Activated CD8-positive, alpha-beta T cell treated with anti-CD3 and anti-CD28 coated beads, Interleukin-2, amount 10 ng/mL, durations not matched to agents 7 days and 5 days (primary cell): ENCODE results near the gene IPO9. TPM values are rescaled to one million over a fixed set of nuclear protein-coding genes. Genes with fewer than 3 reads are reported as not detected.

ENCODE experiments used
- ATAC-seq: fragments of 150-1000 bp; cut with Tn5 transposase; one replicate; pipeline ENCODE4 v1.10.0; 2021; ENCODE audit warnings: moderate library complexity
- CTCF ChIA-PET: fragments of 350-600 bp; sonication (Branson Sonifier 250); formaldehyde crosslinking; loops from one replicate; lab custom pipeline; 2021; ENCODE audit warnings: antibody characterized with exemption; lab: Charles Lee
- POLR2A ChIA-PET: fragments of 350-600 bp; sonication (Branson Sonifier 250); formaldehyde crosslinking; loops from one replicate; lab custom pipeline; 2021; ENCODE audit warnings: antibody characterized with exemption; lab: Charles Lee
- DNase-seq: peaks from one replicate; pipeline ENCODE4 v3.0.0-alpha.2; 2020
- H3K27ac Mint-ChIP-seq: one replicate; pipeline ENCODE4 v1.8.0; 2021; ENCODE audit warnings: mild to moderate bottlenecking, mixed read lengths
- H3K27me3 Mint-ChIP-seq: one replicate; pipeline ENCODE4 v1.8.0; 2021; ENCODE audit warnings: low read depth, mixed read lengths
- H3K36me3 Mint-ChIP-seq: one replicate; pipeline ENCODE4 v1.8.0; 2021; ENCODE audit warnings: low read depth, mixed read lengths
- H3K4me1 Mint-ChIP-seq: one replicate; pipeline ENCODE4 v1.8.0; 2021; ENCODE audit warnings: low read depth, mixed read lengths
- H3K4me3 Mint-ChIP-seq: one replicate; pipeline ENCODE4 v1.8.0; 2021; ENCODE audit warnings: mild to moderate bottlenecking, mixed read lengths
- H3K9me3 Mint-ChIP-seq: one replicate; pipeline ENCODE4 v1.8.0; 2022; ENCODE audit warnings: mixed read lengths; ENCODE audit not compliant: insufficient read depth
- total RNA-seq, 2 experiments: library from RNA; stranded (reverse); gene quantifications; one replicate each; pipeline ENCODE4 v1.2.3, GENCODE V29; 2021

Gene IPO9
- total RNA-seq, 2 experiments from 2014 or later = 55.3 to 58.1 TPM

- H3K4me3 Mint-ChIP-seq = no peak overlapping the region
- H3K27me3 Mint-ChIP-seq = no peaks in the 10 kb centered on the region
- H3K36me3 Mint-ChIP-seq = no peaks in the 10 kb centered on the region
- POLR2A ChIA-PET = no interaction called here
- no peak for ATAC-seq
- no peak for DNase-seq
- peaks cover 24% of the 10 kb centered on the region for H3K4me1 Mint-ChIP-seq
- H3K27ac Mint-ChIP-seq = no peak overlapping the region
- CTCF ChIA-PET = interaction anchor here (0.5 to 8.1 kb wide), 10 partner anchors 13 to 277 kb away, joined by 3 to 150 read pairs (median 4); no protein-coding TSS in a partner anchor
- no peaks in the 10 kb centered on the region for H3K9me3 Mint-ChIP-seq
These were observed 38.7 kb upstream of the IPO9 start for GRCh38 chr1:201790261-201790660.

GRCh38 chr1:201791051-201791778 lies 37.7 kb upstream of the IPO9 start:
- no peak overlapping the region for H3K4me3 Mint-ChIP-seq

DNA sequence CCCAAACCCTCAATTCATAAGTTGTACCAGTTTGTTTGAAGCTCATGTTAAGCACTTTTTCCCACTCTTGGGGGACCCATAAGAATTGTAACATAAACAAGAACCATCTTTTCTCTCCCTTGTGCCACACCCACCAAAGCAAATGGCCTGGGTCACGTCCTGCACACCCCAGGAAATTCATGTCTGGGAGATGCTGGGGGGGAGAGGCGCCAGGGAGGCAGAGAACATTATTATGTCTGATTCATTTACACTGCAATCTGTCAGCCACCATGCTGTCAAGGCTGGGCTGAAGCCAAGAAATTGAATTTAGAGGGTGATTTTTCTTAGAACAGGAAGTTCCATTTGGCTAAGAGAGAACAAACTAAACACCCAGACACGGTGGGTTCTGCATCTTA lies 37.2 kb upstream of the IPO9 start:
- ATAC-seq = no peak
- ChIA-PET CTCF (interaction anchor here (1.1 to 8.1 kb wide), 9 partner anchors 13 to 257 kb away, joined by 3 to 150 read pairs (median 4); no protein-coding TSS in a partner anchor), POLR2A (no interaction called here)
- no peaks in the 10 kb centered on the region for H3K9me3 Mint-ChIP-seq
- peaks cover 24% of the 10 kb centered on the region for H3K4me1 Mint-ChIP-seq
- no peak overlapping the region for H3K27ac Mint-ChIP-seq
- H3K27me3 Mint-ChIP-seq = no peaks in the 10 kb centered on the region
- no peaks in the 10 kb centered on the region for H3K36me3 Mint-ChIP-seq
- no peak for DNase-seq
- no peak overlapping the region for H3K4me3 Mint-ChIP-seq

More at GRCh38 chr1:201791051-201791778, 37.7 kb upstream of the IPO9 start:
- no peaks in the 10 kb centered on the region for H3K36me3 Mint-ChIP-seq
- H3K9me3 Mint-ChIP-seq = no peaks in the 10 kb centered on the region
- ATAC-seq (no peak), DNase-seq (no peak)
- CTCF ChIA-PET = interaction anchor here (1.1 to 8.1 kb wide), 10 partner anchors 12 to 278 kb away, joined by 3 to 150 read pairs (median 4); no protein-coding TSS in a partner anchor
- H3K27ac Mint-ChIP-seq = no peak overlapping the region
- H3K27me3 Mint-ChIP-seq = no peaks in the 10 kb centered on the region
- peaks cover 24% of the 10 kb centered on the region for H3K4me1 Mint-ChIP-seq
- POLR2A ChIA-PET = no interaction called here

DNA sequence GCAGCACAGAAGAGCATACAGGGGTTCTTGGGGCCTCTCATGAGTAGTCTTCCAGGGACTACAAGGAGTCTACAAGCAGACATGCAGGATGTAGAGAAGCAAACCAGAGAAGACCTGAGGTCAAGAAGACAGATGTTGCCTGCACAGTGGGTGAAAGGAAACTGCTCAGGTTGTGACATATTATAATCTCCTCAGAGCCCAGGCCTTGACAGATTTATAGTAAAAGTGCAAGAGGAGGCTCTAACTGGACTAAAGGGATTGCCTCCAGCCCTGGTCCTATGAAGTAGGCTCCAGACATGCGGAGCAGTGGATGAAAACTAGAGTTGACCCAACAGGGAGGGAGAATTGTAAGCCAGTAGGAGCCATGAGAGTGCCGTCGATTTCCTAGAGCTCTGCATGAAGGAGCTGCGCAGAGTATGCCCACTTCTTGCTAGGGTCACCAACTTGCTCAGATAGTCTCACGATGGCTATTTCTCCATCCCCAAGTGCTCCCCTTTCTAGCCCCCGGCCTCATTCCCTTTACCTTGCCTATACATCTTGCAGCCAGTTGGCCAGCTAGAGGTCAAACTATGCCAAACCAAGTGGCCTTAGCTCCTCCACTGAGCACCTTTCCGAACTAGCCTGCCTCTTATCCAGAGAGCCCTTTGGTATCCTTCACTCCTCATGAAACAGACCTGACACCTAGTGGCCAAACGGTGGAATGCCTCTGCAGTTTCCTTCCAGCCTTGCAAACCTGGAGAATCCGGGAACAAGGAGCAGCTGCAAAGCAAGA lies 36.2 kb upstream of the IPO9 start:
- CTCF ChIA-PET = interaction anchor here (0.8 to 8.1 kb wide), 21 partner anchors 9 to 280 kb away, joined by 3 to 150 read pairs (median 4); no protein-coding TSS in a partner anchor
- Mint-ChIP-seq H3K9me3 (no peaks in the 10 kb centered on the region), H3K27ac (no peak overlapping the region), H3K4me3 (no peak overlapping the region), H3K36me3 (no peaks in the 10 kb centered on the region), H3K27me3 (peaks cover under 1% of the 10 kb centered on the region), H3K4me1 (peaks cover 24% of the 10 kb centered on the region)
- DNase-seq (peak; percentile 65), ATAC-seq (peak; percentile 78)
- POLR2A ChIA-PET = no interaction called here

DNA sequence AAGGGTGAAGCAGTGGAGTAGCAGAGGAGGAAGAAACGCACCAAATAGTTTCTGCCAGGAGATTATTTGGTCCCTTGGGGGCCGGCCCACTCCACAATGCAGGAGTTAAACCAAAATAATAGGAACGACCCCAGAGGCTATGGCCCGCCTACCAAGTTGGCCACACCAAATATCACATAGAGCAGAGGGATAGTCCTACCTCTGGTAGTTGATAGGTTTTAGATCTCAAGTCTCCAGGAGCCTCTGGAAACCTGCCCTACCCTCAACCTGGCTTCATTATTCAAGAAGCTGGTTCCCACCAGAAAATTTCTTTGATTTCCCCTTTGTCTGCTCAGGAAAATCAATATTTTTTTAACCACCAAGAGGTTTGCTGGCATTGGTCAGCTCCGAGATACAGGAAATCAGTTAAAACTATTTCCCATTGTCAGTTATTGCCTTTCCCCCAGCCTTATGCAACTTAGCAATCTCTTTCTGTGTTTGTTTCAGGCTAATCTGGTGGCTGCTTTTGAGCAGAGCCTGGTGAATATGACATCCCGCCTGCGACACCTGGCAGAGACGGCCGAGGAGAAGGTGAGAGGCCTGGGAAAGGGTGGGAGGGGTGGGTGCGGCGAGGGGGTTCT lies 35.5 kb upstream of the IPO9 start:
- Mint-ChIP-seq H3K27me3 (peaks cover 5% of the 10 kb centered on the region), H3K27ac (no peak overlapping the region), H3K9me3 (no peaks in the 10 kb centered on the region), H3K4me1 (peaks cover 24% of the 10 kb centered on the region), H3K4me3 (no peak overlapping the region), H3K36me3 (no peaks in the 10 kb centered on the region)
- DNase-seq (no peak), ATAC-seq (no peak)
- ChIA-PET CTCF (interaction anchor here (0.8 to 8.1 kb wide), 19 partner anchors 11 to 281 kb away, joined by 3 to 150 read pairs (median 4); no protein-coding TSS in a partner anchor), POLR2A (no interaction called here)

- Mint-ChIP-seq H3K4me3 (no peak overlapping the region), H3K36me3 (no peaks in the 10 kb centered on the region), H3K27me3 (peaks cover 5% of the 10 kb centered on the region), H3K9me3 (no peaks in the 10 kb centered on the region), H3K27ac (no peak overlapping the region), H3K4me1 (peaks cover 24% of the 10 kb centered on the region)
- ATAC-seq = no peak
- ChIA-PET POLR2A (no interaction called here), CTCF (interaction anchor here (0.6 to 8.1 kb wide), 17 partner anchors 11 to 238 kb away, joined by 3 to 150 read pairs (median 4); partner anchors contain the start of gene IPO9)
- no peak for DNase-seq
These were observed 33.9 kb upstream of the IPO9 start for GRCh38 chr1:201795066-201795465.

DNA sequence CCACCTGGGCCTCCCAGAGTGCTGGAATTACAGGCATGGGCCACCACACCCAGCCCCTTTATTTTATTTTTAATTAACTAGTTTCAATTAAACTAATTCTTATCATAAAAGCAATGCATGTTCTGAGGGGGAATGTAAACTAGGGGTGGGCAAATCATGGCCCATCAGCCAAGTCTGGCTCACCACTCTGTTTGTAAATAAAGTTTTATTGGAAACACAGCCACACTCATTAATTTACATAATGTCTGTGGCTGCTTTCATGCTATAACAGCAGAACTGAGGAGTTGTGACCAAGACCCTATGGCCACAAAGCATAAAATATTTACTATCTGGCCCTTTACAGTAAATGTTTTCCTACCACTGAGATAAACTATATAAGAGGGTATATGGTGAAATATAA lies 28.7 kb upstream of the IPO9 start:
- no peak for ATAC-seq
- H3K27ac Mint-ChIP-seq = no peak overlapping the region
- no peaks in the 10 kb centered on the region for H3K9me3 Mint-ChIP-seq
- peaks cover 5% of the 10 kb centered on the region for H3K27me3 Mint-ChIP-seq
- POLR2A ChIA-PET = no interaction called here
- CTCF ChIA-PET = no interaction called here
- no peaks in the 10 kb centered on the region for H3K4me1 Mint-ChIP-seq
- no peaks in the 10 kb centered on the region for H3K36me3 Mint-ChIP-seq
- H3K4me3 Mint-ChIP-seq = no peak overlapping the region
- no peak for DNase-seq

GRCh38 chr1:201806801-201807200 lies 22.2 kb upstream of the IPO9 start:
- Mint-ChIP-seq H3K27ac (no peak overlapping the region), H3K9me3 (no peaks in the 10 kb centered on the region), H3K4me3 (no peak overlapping the region), H3K27me3 (no peaks in the 10 kb centered on the region), H3K4me1 (no peaks in the 10 kb centered on the region), H3K36me3 (no peaks in the 10 kb centered on the region)
- POLR2A ChIA-PET = no interaction called here
- DNase-seq (no peak), ATAC-seq (no peak)
- CTCF ChIA-PET = interaction anchor here (0.7 to 4.4 kb wide), 3 partner anchors 13 to 97 kb away, joined by 3 to 22 read pairs (median 4); no protein-coding TSS in a partner anchor

- Mint-ChIP-seq H3K9me3 (no peaks in the 10 kb centered on the region), H3K4me3 (no peak overlapping the region), H3K27me3 (no peaks in the 10 kb centered on the region), H3K36me3 (no peaks in the 10 kb centered on the region), H3K27ac (no peak overlapping the region), H3K4me1 (no peaks in the 10 kb centered on the region)
- DNase-seq (no peak), ATAC-seq (no peak)
- ChIA-PET CTCF (interaction anchor here (4.4 kb wide), 1 partner anchor 14 kb away, joined by 22 read pairs; no protein-coding TSS in a partner anchor), POLR2A (no interaction called here)
These were observed 20.9 kb upstream of the IPO9 start for GRCh38 chr1:201807958-201808632.

- CTCF ChIA-PET = no interaction called here
- Mint-ChIP-seq H3K9me3 (no peaks in the 10 kb centered on the region), H3K27me3 (no peaks in the 10 kb centered on the region), H3K4me1 (no peaks in the 10 kb centered on the region), H3K27ac (no peak overlapping the region), H3K36me3 (no peaks in the 10 kb centered on the region), H3K4me3 (no peak overlapping the region)
- POLR2A ChIA-PET = no interaction called here
- ATAC-seq (no peak), DNase-seq (no peak)
These were observed 20.3 kb upstream of the IPO9 start for GRCh38 chr1:201808633-201808990.

GRCh38 chr1:201809876-201810275 lies 19.1 kb upstream of the IPO9 start:
- ChIA-PET CTCF (no interaction called here), POLR2A (no interaction called here)
- no peaks in the 10 kb centered on the region for H3K9me3 Mint-ChIP-seq
- no peaks in the 10 kb centered on the region for H3K36me3 Mint-ChIP-seq
- ATAC-seq (no peak), DNase-seq (no peak)
- H3K27ac Mint-ChIP-seq = no peak overlapping the region
- H3K4me3 Mint-ChIP-seq = no peak overlapping the region
- no peaks in the 10 kb centered on the region for H3K27me3 Mint-ChIP-seq
- no peaks in the 10 kb centered on the region for H3K4me1 Mint-ChIP-seq
